HG02678 (cell line): Measurements from ENCODE around the gene C14orf93.

Experiments used
- ATAC-seq: cut with Tn5 transposase; IDR thresholded peaks from one replicate; pipeline ENCODE4 v1.9.1; 2021; ENCODE audit warnings: mild to moderate bottlenecking, moderate library complexity; ENCODE audit not compliant: unreplicated experiment

The C14orf93 gene

GRCh38 chr14:22997676-22998323 lies 12.1 kb downstream of the C14orf93 start:
- no peak for ATAC-seq

GRCh38 chr14:22996768-22997654 lies 12.9 kb downstream of the C14orf93 start:
- no peak for ATAC-seq

- no peak for ATAC-seq
Measured at GRCh38 chr14:22995889-22996625, 13.9 kb downstream of the C14orf93 start.

- no peak for ATAC-seq
Measured at GRCh38 chr14:22994762-22995275, 15.1 kb downstream of the C14orf93 start.

GRCh38 chr14:22993517-22993916 lies 16.4 kb downstream of the C14orf93 start:
- ATAC-seq = no peak

- ATAC-seq = no peak
Measured at GRCh38 chr14:22991852-22992251, 18.1 kb downstream of the C14orf93 start.

- no peak for ATAC-seq
Measured at GRCh38 chr14:22987291-22987690, 22.7 kb downstream of the C14orf93 start.

- ATAC-seq = no peak
Measured at GRCh38 chr14:22986508-22987054, 23.4 kb downstream of the C14orf93 start.

- ATAC-seq = no peak
Measured at GRCh38 chr14:22985894-22986507, 23.9 kb downstream of the C14orf93 start.

GRCh38 chr14:22984959-22985658 lies 24.8 kb downstream of the C14orf93 start:
- ATAC-seq = no peak

- peak; percentile 42 for ATAC-seq
Measured at GRCh38 chr14:22982477-22983245, 27.3 kb downstream of the C14orf93 start, which contains the start of gene AJUBA. Gene AJUBA (minus strand): TSS chr14:22982551. CDS start chr14:22982266, 285 bp downstream.

GRCh38 chr14:22981876-22982476 lies 28.0 kb downstream of the C14orf93 start:
- peak; percentile 15 for ATAC-seq

GRCh38 chr14:22981090-22981875 lies 28.7 kb downstream of the C14orf93 start:
- ATAC-seq = no peak

GRCh38 chr14:22980672-22981089 lies 29.3 kb downstream of the C14orf93 start:
- no peak for ATAC-seq

- ATAC-seq = no peak
Measured at GRCh38 chr14:22979748-22980392, 30.1 kb downstream of the C14orf93 start.

- no peak for ATAC-seq
Measured at GRCh38 chr14:22978981-22979671, 30.8 kb downstream of the C14orf93 start.

- no peak for ATAC-seq
Measured at GRCh38 chr14:22978487-22978837, 31.5 kb downstream of the C14orf93 start.
